Astrocyte of the cerebellum (primary cell): ENCODE measurements around the gene HDAC4.
"Not testable (repeated sequence)": the region's sequence is repeated elsewhere in the genome, so short reads cannot be mapped to it uniquely, and the experiment has no call there.

Experiments
- DNase-seq: peaks from one replicate; pipeline ENCODE4 v3.0.0-alpha.2; 2011; ENCODE audit warnings: low read depth
- H3K4me3 ChIP-seq: 2 replicates; pipeline ENCODE4 v1.5.1; 2011; ENCODE audit warnings: mild to moderate bottlenecking, low read depth, low read length, moderate library complexity
- in situ Hi-C: cut with HindIII; loops from 2 replicates; pipeline ENCODE4 v1.10.0; 2017; ENCODE audit warnings: low sequenced_read_pairs
- TF ChIP-seq, protein P1 (sequence below): IDR thresholded peaks from 2 replicates; pipeline ENCODE4 v1.5.1; 2012; ENCODE audit warnings: low read length, low read depth, moderate library complexity, mild to moderate bottlenecking; ENCODE audit errors: missing control alignments

Gene HDAC4

GRCh38 chr2:239075918-239076758, 324.7 kb downstream of the HDAC4 start:
- H3K4me3 ChIP-seq, result no peak overlapping the region
- DNase-seq, result no peak
- in situ Hi-C loops, result no loop called here
- TF ChIP-seq, protein P1, sequence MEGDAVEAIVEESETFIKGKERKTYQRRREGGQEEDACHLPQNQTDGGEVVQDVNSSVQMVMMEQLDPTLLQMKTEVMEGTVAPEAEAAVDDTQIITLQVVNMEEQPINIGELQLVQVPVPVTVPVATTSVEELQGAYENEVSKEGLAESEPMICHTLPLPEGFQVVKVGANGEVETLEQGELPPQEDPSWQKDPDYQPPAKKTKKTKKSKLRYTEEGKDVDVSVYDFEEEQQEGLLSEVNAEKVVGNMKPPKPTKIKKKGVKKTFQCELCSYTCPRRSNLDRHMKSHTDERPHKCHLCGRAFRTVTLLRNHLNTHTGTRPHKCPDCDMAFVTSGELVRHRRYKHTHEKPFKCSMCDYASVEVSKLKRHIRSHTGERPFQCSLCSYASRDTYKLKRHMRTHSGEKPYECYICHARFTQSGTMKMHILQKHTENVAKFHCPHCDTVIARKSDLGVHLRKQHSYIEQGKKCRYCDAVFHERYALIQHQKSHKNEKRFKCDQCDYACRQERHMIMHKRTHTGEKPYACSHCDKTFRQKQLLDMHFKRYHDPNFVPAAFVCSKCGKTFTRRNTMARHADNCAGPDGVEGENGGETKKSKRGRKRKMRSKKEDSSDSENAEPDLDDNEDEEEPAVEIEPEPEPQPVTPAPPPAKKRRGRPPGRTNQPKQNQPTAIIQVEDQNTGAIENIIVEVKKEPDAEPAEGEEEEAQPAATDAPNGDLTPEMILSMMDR, result no peak

DNA sequence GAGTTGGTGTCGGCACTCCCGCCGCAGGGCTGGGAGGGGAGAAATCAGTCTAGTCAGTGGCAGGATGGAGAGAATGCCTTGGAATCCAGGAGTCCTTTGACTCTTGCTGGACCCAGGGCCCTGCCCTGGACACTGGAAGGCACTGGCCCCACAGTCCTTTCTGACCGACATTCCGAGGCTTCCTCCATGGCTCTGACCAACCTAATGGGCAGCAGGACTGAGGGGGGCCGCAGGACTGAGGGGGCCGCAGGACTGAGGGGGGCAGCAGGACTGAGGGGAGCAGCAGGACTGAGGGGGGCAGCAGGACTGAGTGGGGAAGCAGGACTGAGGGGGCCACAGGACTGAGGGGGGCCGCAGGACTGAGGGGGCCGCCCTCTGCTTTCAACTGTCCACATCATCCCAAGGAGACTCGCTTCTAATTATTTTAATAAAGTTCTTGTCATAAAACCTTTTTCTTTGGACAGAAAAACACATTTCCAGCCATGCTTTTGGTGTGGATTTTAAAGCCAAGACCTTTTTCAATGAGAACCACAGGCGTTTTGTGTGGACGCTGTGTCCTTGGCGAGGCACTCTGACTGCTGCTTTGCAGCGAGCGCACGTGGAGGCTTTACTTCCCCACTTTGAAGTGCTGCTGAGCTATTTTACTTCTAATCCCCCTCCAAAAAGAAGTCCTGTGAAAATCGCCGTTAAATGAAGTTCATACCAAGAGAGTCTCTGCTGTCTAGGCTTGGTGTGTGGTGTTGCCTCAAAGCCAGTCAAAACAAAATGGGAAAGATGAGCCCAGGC, 326.9 kb downstream of the HDAC4 start:
- TF ChIP-seq, protein P1, result no peak
- no peak overlapping the region for H3K4me3 ChIP-seq
- in situ Hi-C loops, result no loop called here
- no peak for DNase-seq

DNA sequence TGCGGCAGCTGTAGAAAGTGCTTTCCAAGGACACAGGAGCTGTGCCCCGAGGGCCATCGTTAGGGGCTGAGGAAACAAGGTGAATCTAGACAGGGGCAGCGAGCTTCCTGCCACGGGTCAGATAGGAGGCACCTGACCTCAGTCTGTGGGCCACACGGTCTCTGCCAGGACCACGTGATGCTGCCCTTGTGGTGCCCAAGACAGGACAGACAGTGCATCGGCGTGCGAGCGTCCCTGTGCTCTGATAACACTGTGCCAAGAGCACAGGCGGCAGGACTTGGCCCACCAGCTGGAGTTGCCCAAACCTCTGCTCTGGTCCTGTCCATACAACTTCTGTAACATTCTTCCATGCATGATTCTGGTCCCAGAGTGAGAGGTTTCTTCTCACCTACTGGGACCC, 327.6 kb downstream of the HDAC4 start:
- no peak for DNase-seq
- H3K4me3 ChIP-seq, result no peak overlapping the region
- TF ChIP-seq, protein P1, result no peak
- in situ Hi-C loops, result no loop called here

DNA sequence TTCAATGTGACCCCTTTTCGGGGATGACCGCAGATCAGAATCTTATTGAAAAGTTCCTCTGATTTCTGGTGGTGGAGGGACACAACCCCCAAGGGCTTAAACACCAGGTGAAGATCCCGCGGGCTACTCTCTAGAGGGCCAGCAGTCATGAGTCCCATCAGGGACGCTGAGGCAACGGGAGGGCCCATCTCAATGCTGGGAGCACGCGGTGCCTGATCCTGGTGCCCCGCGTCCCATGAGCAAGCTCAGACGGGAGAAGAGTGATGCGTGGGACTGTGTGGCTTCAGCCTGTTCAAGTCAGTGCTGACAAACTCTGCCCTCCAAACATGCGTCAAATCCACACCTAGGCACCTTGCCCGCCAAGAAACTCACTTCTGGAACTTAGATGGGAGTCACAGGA, 328.0 kb downstream of the HDAC4 start:
- DNase-seq, result no peak
- TF ChIP-seq, protein P1, result no peak
- in situ Hi-C loops, result no loop called here
- H3K4me3 ChIP-seq, result no peak overlapping the region

GRCh38 chr2:239070466-239070865, 330.4 kb downstream of the HDAC4 start:
- H3K4me3 ChIP-seq, result no peak overlapping the region
- TF ChIP-seq, protein P1, result no peak
- no peak for DNase-seq
- in situ Hi-C loops, result no loop called here

DNA sequence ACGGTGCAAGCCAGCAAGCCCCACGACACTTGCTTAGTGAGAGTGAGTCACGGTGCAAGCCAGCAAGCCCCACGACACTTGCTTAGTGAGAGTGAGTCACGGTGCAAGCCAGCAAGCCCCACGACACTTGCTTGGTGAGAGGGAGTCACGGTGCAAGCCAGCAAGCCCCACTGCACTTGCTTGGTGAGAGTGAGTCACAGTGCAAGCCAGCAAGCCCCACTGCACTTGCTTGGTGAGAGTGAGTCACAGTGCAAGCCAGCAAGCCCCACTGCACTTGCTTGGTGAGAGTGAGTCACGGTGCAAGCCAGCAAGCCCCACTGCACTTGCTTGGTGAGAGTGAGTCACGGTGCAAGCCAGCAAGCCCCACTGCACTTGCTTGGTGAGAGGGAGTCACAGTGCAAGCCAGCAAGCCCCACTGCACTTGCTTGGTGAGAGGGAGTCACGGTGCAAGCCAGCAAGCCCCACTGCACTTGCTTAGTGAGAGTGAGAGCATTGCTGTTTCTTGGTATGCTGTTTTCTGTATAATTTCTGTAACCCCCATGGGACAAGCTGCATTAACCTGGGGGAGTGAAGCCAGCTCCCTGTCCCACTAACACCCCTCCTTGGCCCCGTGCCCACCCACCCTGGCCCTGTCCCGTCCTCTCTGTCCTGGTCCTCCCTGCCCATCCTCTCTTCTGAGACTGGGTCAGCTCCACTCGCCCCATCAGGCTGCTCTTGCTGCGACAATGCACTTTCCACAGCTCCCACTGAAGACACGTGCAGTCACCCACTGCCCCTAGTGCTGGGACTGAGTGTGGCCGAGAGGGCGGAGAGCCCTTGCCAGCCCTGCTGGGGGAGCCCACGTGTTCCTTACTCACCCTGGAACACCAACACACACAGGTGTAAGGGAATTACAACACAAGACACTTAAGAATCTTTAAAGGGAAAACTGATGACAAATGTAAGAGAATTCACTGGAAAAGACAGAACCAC, 331.2 kb downstream of the HDAC4 start:
- DNase-seq, in situ Hi-C loops, H3K4me3 ChIP-seq: not testable (repeated sequence)
- TF ChIP-seq, protein P1, result peak; percentile 37
